A204.1 (cell line): Measurements from ENCODE around the gene ACAD8.

ENCODE experiments used
- FAIRE-seq: peaks from 2 replicates; lab custom pipeline; 2012; peaks lifted over from hg19 to GRCh38; lab: Jason Lieb, UNC

ACAD8 gene

GRCh38 chr11:134292661-134293060 is 39.3 kb downstream of the ACAD8 start:
- FAIRE-seq: no peak

- FAIRE-seq: no peak
Observed at GRCh38 chr11:134293119-134294113, 40.0 kb downstream of the ACAD8 start.

GRCh38 chr11:134294664-134295063 is 41.3 kb downstream of the ACAD8 start:
- no peak for FAIRE-seq

- no peak for FAIRE-seq
Observed at GRCh38 chr11:134312223-134312622, 58.9 kb downstream of the ACAD8 start.

- no peak for FAIRE-seq
Observed at GRCh38 chr11:134312807-134313206, 59.4 kb downstream of the ACAD8 start.

- no peak for FAIRE-seq
Observed at GRCh38 chr11:134313379-134313778, 60.0 kb downstream of the ACAD8 start.

- no peak for FAIRE-seq
Observed at GRCh38 chr11:134313821-134314607, 60.6 kb downstream of the ACAD8 start.
